HG03135 (cell line): Measurements from ENCODE around the gene PRDM5.

Source experiments
- ATAC-seq: cut with Tn5 transposase; IDR thresholded peaks from one replicate; pipeline ENCODE4 v1.9.1; 2021; ENCODE audit warnings: mild to moderate bottlenecking, moderate library complexity; ENCODE audit not compliant: unreplicated experiment

The PRDM5 gene

DNA sequence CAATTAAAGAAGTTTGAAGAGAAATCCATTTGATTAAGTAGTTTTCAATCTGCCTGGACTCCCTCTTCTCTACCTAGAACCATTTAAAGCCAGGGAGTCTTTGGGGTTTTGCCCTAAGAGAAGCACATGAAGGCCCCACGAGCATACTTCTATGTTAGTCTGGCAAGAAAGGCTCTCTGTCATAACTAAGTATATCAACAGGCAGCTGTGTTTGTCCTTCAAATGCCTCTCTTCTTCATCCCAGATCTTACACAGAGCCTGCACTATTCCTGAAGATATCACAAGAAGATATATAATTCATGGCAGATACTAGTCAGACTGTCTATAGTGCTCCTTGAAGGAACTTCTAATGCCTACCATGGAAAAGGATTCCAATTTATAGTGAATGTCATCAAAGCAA is 206.2 kb downstream of the PRDM5 start:
- ATAC-seq: no peak

DNA sequence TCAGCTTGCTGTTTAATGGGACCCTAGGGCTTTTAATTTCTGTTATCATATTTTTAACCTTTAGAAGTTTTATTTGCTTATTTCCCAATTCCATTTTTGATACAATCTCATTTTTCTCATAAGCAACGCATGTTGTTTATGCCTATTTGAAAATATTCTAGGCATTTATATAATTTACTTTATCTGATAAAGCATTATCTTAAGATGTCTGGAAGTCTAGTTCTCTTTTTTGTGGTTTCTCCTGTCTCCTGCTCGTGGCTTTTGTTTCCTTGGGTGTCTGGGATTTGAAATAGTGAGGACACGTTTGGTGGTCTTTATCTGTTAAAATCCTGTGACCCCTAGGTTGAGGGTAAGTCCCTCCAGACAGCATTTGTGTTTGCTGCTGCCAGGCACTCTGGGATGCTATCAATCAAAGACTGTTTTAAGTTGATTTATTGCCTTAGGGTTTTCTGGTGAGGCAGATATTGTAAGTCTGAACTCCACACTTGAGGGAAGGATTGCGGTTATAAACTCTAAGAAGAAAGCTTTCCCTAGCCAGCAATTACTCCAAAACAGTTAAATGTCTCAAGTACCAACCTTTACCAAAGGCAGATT is 208.0 kb downstream of the PRDM5 start:
- ATAC-seq: no peak

DNA sequence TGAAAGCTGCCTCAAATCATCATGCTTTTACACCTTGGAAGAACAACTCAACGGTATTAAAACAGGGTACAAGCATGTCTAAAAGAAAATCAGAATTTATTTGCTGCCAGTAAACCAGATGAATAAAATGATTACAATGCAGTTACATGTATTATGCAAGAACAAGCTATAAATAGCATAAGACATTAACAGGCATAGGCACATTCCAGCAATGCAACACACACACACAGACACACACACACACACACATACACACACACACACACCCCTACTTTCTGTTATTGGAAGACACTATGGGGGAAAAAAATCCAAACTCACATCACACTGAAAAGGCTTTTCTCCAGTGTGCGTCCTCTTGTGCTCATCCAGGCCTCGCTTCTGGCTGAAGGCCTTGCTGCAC is 212.5 kb downstream of the PRDM5 start:
- no peak for ATAC-seq

DNA sequence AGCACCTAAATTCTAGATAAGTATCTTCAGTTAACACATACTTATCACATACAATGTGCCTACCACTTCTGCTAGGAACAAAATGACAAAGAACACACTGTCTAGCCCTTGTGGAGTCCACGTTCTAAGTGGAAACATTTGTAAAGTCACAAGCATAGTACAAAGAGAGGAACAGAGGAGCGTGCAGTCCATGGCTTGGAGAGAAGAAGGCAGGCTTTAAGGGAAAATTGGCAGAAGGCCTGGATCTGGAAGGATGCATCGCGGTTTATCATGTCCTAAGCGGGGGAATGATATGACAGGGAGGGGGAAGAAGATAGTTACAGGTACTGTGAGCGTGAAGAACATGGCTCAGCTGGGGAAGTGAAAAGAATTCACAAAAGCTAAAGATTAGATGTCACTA is 218.0 kb downstream of the PRDM5 start:
- no peak for ATAC-seq

DNA sequence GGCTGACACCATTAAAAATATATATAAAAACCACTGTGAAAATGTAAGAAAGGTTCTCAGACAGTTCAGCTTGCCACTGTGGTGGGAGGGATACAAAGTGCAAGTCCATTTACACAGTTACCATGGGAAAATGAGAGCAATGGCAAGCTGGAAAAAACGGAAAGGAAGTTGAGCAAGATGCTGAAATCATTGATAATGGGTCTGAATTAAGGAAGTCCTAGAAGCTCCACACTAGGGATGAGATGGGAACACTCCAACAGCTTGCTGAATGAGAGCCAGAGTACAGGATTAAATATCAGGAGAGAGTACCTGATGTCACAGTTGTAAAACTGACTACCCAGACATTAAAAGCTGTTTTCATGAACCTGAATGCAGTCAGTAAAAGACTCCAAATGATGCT is 218.6 kb downstream of the PRDM5 start:
- no peak for ATAC-seq

DNA sequence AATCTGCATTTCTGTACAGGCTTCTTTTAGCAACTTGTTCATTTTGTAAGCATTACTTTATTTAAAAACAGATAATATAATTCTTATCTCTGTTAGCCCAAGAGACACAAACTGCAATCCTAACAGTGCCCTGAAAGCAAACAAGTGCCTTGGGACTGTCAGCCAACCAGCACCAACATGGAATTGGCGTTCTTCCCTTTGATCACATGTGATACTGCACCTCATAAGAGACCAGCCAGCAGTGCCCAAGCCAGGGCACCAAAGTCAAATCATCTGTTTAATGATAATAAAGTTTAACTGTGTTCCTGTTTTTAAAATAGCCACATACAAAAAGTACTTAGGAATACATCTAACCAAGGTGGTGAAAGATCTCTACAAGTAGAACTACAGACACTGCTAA is 223.2 kb downstream of the PRDM5 start:
- ATAC-seq: no peak

DNA sequence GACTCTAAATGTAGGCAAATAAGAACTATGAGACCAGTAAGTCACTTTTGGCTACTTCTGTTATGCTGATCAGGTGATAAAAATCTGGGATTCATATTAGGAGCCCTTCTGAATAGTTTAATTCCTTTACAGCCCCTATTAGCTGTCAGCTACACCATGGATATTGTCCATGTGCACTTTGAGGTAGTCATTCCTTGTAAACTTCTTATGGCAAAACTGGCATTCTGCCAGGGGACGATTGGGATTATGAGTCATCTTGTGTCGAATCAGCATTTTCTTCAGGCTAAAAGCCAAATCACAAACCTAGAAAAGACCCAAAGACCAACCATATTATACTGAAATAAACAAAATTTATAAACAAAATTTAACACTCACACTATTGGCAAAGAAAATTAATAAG is 227.6 kb downstream of the PRDM5 start:
- no peak for ATAC-seq

DNA sequence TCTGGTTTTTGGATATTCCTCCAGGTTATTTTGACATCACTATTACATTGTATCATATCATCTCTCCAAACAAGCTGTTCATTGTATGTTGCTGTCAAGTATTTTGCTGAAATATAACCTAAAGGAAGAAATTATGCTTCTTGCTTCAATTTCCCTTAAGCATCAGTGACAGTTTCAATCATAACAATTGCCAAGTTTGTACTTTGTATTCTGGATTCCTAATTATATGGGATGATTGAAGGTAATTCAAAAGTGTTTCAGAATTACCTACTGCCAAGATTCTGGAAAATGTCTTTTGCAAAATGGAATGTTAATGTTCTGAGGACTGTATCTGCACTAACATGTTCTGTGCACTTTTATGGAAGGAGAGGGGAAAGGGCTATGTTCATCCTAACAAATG is 228.7 kb downstream of the PRDM5 start:
- no peak for ATAC-seq

DNA sequence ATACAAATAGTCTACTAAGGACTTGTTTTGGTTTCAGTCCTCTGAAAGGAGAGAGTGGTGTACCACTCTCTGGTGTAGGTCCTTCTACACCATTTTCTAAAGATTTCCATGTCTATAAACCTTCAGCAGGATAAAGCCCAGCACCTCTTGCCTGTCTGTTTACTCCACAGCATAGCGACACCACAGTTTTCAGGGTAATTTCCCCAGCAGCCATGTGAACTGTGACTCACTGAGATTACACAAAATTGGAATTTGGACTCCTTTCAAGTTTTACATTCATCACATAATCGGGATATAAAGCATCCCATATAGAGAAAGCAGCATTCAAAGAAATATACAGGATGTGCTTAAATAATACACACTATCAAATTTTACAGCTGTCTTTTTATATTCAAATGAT is 229.6 kb downstream of the PRDM5 start:
- no peak for ATAC-seq

DNA sequence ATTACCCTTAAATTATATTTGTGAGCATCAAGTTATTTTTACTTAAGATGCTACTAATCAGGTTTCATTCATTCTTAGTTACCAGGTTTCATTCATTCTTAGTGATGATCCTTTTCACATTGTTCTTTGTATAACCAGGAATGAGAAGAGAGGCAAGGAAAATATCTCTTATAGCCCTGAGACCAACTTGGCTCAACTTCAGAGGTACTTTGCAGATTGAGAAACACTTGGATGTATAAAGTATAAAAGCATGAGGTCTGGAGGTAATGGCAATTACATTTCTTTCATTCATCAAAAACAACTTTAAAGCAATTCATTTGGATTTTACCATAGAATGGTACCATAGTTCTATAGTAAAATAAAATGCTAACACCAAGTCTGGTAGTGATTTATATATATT is 231.0 kb downstream of the PRDM5 start:
- no peak for ATAC-seq

DNA sequence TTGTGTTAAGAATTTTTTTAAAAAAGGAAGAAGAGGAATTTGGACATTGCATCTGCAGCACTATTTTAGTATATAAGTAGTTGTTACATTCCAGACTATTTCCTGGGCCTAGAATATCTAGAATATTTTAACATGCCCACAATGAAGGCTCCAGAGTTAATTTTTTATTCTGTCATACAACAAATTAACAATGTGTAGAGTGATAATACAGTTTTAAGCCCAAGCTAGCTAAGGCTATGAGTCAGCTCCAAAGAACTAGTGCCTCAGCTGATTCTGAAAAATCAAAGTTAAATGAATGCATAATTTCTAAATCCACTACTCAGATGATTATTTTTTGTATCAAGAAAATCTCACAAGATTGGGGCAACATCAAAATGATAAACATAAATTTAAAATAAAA is 231.4 kb downstream of the PRDM5 start:
- no peak for ATAC-seq

DNA sequence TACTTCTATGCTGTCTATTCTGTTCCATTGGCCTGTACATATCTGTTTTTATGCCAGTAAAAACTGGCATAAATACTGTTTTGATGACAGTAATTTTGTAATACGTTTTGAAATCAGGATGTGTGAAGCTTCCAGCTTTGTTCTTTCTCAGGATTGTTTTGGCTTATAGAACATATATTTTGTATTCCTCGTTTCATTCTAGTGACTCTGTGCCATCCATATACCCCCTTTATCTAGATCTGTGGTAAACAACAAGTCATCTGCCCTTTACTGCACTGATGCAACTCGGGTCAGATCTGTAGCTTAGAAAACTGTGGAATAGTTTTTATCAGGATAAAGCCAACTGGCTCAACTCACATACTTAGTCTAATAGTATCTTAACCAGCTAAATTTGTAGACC is 233.7 kb downstream of the PRDM5 start:
- no peak for ATAC-seq

DNA sequence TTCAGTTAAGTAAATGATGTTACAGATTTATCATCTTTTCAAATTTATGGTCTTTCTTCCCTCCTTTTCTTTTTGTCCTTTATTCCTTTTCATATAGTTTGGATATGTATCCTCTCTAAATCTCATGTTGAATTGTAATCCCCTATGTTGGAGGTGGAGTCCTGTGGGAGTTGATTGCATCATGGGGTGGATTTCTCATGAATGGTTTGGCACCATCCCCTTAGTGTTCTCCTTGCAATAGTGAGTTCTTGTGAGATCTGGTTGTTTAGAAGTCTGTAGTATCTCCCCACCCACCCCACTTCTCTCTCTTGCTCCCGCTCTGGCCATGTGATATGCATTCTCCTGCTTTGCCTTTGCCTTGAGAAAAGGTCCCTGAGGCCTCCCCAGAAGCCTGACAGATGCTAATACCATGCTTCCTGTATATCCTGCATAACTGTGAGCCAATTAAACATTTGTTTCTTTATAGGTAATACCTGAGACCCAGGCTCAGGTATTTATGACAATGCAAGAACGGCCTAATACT is 236.7 kb downstream of the PRDM5 start:
- ATAC-seq: no peak

DNA sequence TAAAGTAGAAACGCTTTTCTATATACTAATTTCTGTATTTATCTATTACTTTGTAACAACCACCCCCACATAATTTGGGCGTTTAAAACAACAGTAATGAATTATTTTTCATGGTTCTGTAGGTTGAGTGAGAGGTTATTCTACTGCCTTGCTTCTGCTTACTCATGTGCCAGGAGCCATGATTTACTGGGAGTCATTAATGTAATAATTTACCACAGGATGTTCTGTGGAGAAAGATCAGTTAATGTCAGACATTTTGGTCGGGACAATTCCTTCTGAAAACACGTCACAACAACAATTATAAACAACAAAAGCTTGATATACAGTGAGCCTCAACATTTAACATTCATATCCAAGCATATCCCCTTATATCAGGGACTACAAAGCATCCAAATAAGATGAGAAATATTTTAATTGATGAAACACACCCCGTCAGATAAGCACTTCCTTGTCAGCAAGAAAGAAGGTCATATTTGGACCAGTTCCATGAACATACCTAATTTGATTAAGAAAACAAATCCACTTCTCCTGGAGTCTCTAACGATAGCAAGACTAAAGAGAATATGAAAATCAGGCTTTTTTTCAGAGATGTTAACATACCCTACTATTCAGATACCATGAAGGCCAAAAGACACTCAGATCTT is 238.5 kb downstream of the PRDM5 start:
- ATAC-seq: no peak

DNA sequence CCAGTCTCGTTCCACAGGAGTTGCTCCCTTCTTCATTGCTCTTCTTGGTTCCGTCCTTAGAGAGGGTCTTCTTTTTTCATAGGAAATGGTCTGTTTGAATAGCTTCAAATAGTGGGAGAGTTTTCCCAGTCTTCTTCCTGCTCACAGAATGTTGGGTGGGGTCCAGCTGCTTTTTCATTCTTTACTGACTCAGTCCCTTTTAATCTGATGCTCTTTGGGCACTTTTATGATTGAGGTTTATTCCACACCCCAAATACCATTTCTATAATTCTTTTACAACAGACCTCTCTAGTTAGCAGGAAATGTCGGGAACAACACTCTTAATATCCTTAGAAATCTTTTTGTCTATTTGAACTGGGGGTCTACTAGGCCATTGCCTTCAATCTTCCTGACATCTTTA is 239.5 kb downstream of the PRDM5 start:
- no peak for ATAC-seq

DNA sequence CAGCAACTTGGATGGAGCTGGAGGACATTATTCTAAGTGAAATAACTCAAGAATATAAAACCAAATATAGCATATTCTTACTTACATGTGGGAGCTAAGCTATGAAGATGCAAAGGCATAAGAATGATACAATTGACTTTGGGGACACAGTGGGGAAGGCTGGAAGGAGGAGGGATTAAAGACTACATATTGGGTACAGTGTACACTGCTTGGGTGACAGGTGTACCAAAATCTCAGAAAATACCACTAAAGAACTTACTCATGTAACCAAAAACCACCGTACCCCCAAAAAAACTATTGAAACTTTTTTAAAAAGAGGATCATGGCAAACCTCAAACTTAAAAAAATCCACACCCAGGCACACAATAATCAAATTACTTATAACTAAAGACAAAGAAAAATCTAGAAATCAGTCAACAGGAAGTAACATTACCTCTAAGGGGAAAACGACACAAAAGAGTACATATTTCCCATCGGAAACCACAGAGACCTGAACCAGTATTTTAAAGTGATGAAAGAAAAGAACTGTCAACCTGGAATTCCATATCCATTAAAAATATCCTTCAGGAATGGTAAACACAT is 241.8 kb downstream of the PRDM5 start:
- no peak for ATAC-seq

DNA sequence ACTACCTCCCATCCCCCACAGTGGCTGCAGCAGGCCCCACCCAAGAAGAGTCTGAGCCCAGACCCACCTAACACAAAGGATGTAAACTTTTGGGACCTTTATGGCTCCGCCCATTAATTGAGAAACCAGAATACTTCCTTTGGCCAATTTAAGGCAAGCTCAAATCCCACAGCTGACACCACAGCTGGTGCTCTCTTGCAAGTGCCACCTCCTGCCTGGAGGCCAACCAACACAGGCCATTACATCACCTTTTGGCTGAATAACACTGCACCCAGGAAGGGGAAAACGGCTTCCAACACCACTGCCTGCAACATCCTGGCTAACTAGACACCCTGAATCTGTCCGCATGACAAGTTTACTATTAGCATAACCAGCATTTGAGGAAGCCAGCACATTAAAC is 248.8 kb downstream of the PRDM5 start:
- ATAC-seq: no peak

DNA sequence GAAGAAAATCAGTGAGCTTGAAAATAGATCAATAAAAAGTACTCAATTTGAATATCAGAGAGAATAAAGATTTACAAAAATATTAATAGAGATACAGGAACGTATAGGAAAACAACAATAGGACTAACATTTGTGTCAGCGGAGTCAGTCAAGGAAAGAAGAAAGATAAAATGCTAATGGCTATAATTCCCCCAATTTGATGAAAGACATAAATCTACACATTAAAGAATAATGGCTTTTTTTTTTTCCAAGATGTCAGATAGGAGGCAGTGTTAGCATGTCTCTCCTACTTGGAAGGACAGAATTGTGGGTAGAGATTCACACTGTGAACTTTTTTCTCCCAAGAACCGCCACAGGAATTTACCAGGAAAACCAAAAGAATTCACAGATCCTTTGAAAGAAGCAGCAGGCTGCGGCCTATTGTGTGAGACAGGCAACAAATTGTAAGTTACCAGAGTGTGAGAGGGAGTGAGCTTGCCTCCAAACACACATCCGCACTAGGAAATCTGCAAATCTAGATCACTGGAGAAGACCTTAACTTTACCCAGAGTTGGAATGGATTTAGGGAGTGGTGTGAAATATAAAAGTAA is 249.9 kb downstream of the PRDM5 start:
- no peak for ATAC-seq

DNA sequence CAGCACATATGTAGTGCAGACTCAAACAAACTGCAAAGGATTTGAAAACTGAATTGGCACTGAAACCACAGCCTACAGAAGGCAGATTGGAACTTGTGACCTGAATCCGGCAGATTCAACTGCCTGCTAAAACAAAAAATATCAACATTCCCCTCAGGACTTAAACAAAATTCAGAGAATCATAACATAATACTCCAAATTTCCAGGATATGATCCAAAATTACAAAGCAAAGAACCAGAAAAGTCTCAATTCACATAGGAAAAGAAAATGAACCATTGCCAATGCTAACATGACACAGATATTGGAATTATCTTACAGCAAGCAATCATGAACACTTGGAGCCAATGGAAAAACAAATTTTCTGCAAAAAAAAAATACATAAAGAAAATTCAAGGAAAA is 250.4 kb downstream of the PRDM5 start:
- ATAC-seq: no peak

DNA sequence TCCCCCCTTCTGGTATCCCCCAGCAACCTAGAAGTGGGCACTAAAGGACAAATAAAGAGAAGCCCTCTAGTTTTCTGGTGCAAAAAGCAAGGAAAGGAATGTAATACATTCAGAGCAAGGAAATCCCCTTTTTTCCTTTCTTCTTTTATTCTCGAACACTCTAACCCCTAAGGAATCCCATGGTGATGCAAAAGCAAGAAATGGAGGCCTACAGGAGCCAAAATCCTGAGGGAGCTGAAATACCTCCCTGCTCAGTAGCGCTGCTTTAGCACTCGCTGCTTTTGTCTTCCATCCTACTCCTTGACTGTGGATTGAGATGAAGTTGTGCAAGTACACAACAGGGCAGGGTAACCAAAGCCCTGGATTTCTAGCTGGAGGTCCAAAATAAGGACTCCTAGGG is 251.0 kb downstream of the PRDM5 start:
- ATAC-seq: no peak

DNA sequence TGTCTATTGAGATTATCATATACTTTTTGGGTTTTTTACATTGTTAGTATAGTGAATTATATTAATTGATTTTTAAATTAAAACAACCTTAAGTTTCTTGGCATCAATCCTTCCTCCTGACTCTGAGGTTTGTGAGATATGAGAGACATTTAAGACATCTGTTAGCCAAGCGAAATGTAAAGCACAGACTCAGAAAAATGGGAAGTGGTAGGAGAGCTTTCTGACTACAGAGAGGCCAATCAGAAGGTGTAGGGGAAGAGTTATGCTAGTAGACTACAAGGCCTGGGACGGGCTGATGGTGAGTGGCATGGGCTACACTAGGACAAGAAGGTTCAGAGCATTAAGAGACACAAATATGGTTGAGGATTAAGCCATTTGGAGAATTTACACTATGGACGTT is 255.4 kb downstream of the PRDM5 start:
- ATAC-seq: no peak

DNA sequence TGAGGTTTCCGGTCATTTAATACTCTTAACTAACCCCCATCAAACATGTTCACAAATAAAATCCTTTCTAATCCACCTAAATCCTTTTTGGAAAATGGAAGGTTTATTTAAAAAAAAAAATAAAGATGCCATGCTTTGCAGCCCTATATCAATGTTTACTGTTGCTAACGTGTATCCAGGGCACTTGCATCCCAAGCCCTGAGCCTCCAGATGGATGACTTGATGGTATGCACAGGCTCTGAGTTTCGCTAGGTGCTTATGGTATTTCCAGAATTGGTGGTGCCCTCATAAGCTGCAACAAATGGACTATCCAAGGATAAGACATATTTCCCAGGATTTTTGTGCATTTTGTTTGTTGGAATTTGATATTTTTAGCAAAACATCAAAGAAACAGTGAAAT is 257.7 kb downstream of the PRDM5 start:
- ATAC-seq: no peak
